HG03045 (cell line): Measurements from ENCODE around the gene SKIDA1.

Source experiments
- ATAC-seq: cut with Tn5 transposase; IDR thresholded peaks from one replicate; pipeline ENCODE4 v1.9.1; 2021; ENCODE audit warnings: mild to moderate bottlenecking, moderate library complexity; ENCODE audit not compliant: unreplicated experiment

Gene SKIDA1

GRCh38 chr10:21502348-21502740, 23.1 kb downstream of the SKIDA1 start:
- no peak for ATAC-seq

- ATAC-seq, result no peak
These were observed 23.6 kb downstream of the SKIDA1 start for GRCh38 chr10:21501731-21502347.

GRCh38 chr10:21501091-21501490, 24.4 kb downstream of the SKIDA1 start:
- no peak for ATAC-seq

GRCh38 chr10:21500578-21500910, 24.9 kb downstream of the SKIDA1 start:
- ATAC-seq, result no peak

GRCh38 chr10:21499701-21500577, 25.5 kb downstream of the SKIDA1 start:
- no peak for ATAC-seq

- ATAC-seq, result no peak
These were observed 26.5 kb downstream of the SKIDA1 start for GRCh38 chr10:21498986-21499385.

- ATAC-seq, result no peak
These were observed 27.1 kb downstream of the SKIDA1 start for GRCh38 chr10:21498377-21498776.

- ATAC-seq, result no peak
These were observed 28.2 kb downstream of the SKIDA1 start for GRCh38 chr10:21497177-21497807.

- ATAC-seq, result peak; percentile 45
These were observed 28.9 kb downstream of the SKIDA1 start for GRCh38 chr10:21496343-21497176.

GRCh38 chr10:21495752-21496342, 29.6 kb downstream of the SKIDA1 start:
- ATAC-seq, result peak; percentile 70

- ATAC-seq, result no peak
These were observed 30.3 kb downstream of the SKIDA1 start for GRCh38 chr10:21495002-21495751.

GRCh38 chr10:21494191-21495001, 31.1 kb downstream of the SKIDA1 start:
- peak; percentile 40 for ATAC-seq

GRCh38 chr10:21493784-21494183, 31.7 kb downstream of the SKIDA1 start:
- ATAC-seq, result no peak

- ATAC-seq, result no peak
These were observed 33.1 kb downstream of the SKIDA1 start for GRCh38 chr10:21492421-21492820.

- ATAC-seq, result no peak
These were observed 34.8 kb downstream of the SKIDA1 start for GRCh38 chr10:21490711-21491105.

GRCh38 chr10:21490028-21490710, 35.3 kb downstream of the SKIDA1 start:
- ATAC-seq, result no peak

GRCh38 chr10:21488957-21489446, 36.5 kb downstream of the SKIDA1 start:
- no peak for ATAC-seq

GRCh38 chr10:21488246-21488956, 37.1 kb downstream of the SKIDA1 start:
- no peak for ATAC-seq
